Raji (cell line): ENCODE measurements around the gene NOTCH3.

ENCODE experiments used
- POLR2A ChIP-seq: IDR thresholded peaks from 2 replicates; pipeline ENCODE4 v1.6.1; 2011; ENCODE audit warnings: low read depth, low read length, control low read depth; ENCODE audit not compliant: insufficient read depth

Gene NOTCH3

GRCh38 chr19:15239337-15239949 is 38.6 kb upstream of the NOTCH3 start:
- no peak for TF ChIP-seq POLR2A

GRCh38 chr19:15238639-15239155 is 37.9 kb upstream of the NOTCH3 start:
- TF ChIP-seq POLR2A: no peak

GRCh38 chr19:15237759-15238638 is 37.2 kb upstream of the NOTCH3 start:
- no peak for TF ChIP-seq POLR2A

GRCh38 chr19:15236886-15237285 is 36.1 kb upstream of the NOTCH3 start:
- TF ChIP-seq POLR2A: no peak

- TF ChIP-seq POLR2A: no peak
These were observed 35.0 kb upstream of the NOTCH3 start for GRCh38 chr19:15235781-15236180.

GRCh38 chr19:15234431-15235130 is 33.8 kb upstream of the NOTCH3 start:
- no peak for TF ChIP-seq POLR2A

- no peak for TF ChIP-seq POLR2A
These were observed 30.5 kb upstream of the NOTCH3 start for GRCh38 chr19:15231271-15231670.

GRCh38 chr19:15227261-15227660 is 26.5 kb upstream of the NOTCH3 start:
- TF ChIP-seq POLR2A: no peak

- TF ChIP-seq POLR2A: no peak
These were observed 25.0 kb upstream of the NOTCH3 start for GRCh38 chr19:15225760-15226159.

- no peak for TF ChIP-seq POLR2A
These were observed 23.0 kb upstream of the NOTCH3 start for GRCh38 chr19:15223649-15224361.

GRCh38 chr19:15222738-15223648 is 22.2 kb upstream of the NOTCH3 start:
- TF ChIP-seq POLR2A: peak; percentile 53; the same call in 1 of the 2 replicates

GRCh38 chr19:15220833-15221232 is 20.0 kb upstream of the NOTCH3 start:
- TF ChIP-seq POLR2A: no peak

- no peak for TF ChIP-seq POLR2A
These were observed 17.7 kb upstream of the NOTCH3 start for GRCh38 chr19:15218501-15218900.

- no peak for TF ChIP-seq POLR2A
These were observed 15.6 kb upstream of the NOTCH3 start for GRCh38 chr19:15216363-15216762.
